Measurements from ENCODE around the gene MYO3B. TPM values are rescaled to one million over a fixed set of nuclear protein-coding genes. Genes with fewer than 3 reads are reported as not detected.

Gene MYO3B
- total RNA-seq, 2 donors from 2014 or later, result 0.09 to 0.74 TPM

- H3K27me3 ChIP-seq (replicated peaks; ENCODE audit: insufficient read depth), result no peaks in the 10 kb centered on the region
- 50% methylated on average over 7 of the region's 7 CpGs for WGBS
- H3K9me3 ChIP-seq, result no peaks in the 10 kb centered on the region
- no peaks in the 10 kb centered on the region for H3K4me1 ChIP-seq (replicated peaks)
- no peak for TF ChIP-seq POLR2AphosphoS5 (IDR thresholded peaks at IDR 0.05)
- no peaks in the 10 kb centered on the region for H3K36me3 ChIP-seq
- no peak for DNase-seq (ENCODE audit: low spot score)
- no peak overlapping the region for H3K4me3 ChIP-seq
- intact Hi-C loops (cut with DNase I), result no loop called here
- no peak overlapping the region for H3K27ac ChIP-seq
Observed at GRCh38 chr2:170142502-170142901, 35.4 kb upstream of the MYO3B start.

DNA sequence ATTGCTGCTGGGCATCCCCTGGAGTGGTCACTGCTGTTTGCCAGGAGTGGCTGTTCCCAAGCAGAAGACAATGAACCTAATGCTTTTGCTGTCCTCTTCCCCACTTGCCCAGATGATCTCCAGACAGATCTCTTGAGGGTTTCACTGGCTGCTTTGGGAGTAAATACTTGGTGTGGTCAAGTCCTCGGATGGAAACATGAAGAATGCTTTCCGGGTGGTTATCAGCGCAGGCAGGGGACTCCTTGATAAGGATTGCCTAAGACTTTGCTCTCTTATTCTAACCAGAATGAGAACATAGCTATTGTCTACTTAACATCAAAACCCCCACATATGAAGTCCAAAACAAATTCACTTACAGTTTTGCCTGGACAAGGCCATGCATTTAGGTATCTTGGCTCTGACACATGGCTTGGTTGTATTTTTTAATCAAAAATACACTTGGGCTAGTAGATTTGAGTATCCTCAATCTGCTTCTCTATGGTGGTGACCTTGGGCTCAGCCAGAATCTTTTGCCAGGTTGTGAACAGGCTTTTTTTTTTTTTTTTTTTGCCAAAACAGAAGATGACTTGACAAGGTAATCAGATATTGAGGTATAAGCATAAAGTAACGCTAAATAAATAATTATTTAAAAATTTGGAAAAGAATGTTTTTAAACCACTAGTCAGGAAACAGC, 34.8 kb upstream of the MYO3B start:
- Histone ChIP-seq H3K27ac (no peak overlapping the region), H3K4me3 (no peak overlapping the region), H3K4me1 (replicated peaks) (no peaks in the 10 kb centered on the region), H3K27me3 (replicated peaks; ENCODE audit: insufficient read depth) (no peaks in the 10 kb centered on the region), H3K9me3 (no peaks in the 10 kb centered on the region), H3K36me3 (no peaks in the 10 kb centered on the region)
- DNase-seq (ENCODE audit: low spot score), result no peak
- WGBS, result 91% methylated on average over 4 of the region's 4 CpGs
- intact Hi-C loops (cut with DNase I), result no loop called here
- TF ChIP-seq, protein P1, sequence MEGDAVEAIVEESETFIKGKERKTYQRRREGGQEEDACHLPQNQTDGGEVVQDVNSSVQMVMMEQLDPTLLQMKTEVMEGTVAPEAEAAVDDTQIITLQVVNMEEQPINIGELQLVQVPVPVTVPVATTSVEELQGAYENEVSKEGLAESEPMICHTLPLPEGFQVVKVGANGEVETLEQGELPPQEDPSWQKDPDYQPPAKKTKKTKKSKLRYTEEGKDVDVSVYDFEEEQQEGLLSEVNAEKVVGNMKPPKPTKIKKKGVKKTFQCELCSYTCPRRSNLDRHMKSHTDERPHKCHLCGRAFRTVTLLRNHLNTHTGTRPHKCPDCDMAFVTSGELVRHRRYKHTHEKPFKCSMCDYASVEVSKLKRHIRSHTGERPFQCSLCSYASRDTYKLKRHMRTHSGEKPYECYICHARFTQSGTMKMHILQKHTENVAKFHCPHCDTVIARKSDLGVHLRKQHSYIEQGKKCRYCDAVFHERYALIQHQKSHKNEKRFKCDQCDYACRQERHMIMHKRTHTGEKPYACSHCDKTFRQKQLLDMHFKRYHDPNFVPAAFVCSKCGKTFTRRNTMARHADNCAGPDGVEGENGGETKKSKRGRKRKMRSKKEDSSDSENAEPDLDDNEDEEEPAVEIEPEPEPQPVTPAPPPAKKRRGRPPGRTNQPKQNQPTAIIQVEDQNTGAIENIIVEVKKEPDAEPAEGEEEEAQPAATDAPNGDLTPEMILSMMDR (IDR thresholded peaks at IDR 0.05), result no peak
- TF ChIP-seq POLR2A (IDR thresholded peaks at IDR 0.05), result no peak
- no peak for TF ChIP-seq POLR2AphosphoS5 (IDR thresholded peaks at IDR 0.05)

DNA sequence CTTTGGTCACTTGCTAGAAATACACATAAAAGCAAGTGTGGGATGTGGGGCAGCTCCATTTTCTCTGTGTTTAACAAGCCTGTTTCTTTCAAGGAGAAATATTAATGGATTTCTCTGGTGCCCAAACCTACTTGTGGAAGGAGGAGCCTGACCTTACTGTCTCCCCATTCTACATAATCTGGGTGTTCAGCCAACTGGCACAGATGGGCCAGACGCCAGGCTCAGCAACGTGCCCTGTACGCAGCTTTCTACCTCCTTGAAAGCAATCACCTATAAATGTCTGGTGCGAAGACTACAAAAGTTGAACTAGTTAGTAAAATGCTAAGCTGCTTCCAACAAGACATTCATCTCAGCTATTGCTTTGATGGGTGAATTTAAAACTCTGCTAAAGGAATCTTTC, 33.2 kb upstream of the MYO3B start:
- intact Hi-C loops (cut with DNase I), result no loop called here
- 18% methylated on average over 4 of the region's 4 CpGs for WGBS
- TF ChIP-seq, protein P1 (IDR thresholded peaks at IDR 0.05), result no peak
- no peaks in the 10 kb centered on the region for H3K27me3 ChIP-seq (replicated peaks; ENCODE audit: insufficient read depth)
- no peaks in the 10 kb centered on the region for H3K9me3 ChIP-seq
- peak; percentile 36 for DNase-seq (ENCODE audit: low spot score)
- no peak overlapping the region for H3K27ac ChIP-seq
- H3K4me1 ChIP-seq (replicated peaks), result no peaks in the 10 kb centered on the region
- H3K4me3 ChIP-seq, result no peak overlapping the region
- H3K36me3 ChIP-seq, result no peaks in the 10 kb centered on the region

GRCh38 chr2:170145191-170145590, 32.8 kb upstream of the MYO3B start:
- intact Hi-C loops (cut with DNase I), result no loop called here
- Histone ChIP-seq H3K27me3 (replicated peaks; ENCODE audit: insufficient read depth) (no peaks in the 10 kb centered on the region), H3K27ac (no peak overlapping the region), H3K4me3 (no peak overlapping the region), H3K4me1 (replicated peaks) (no peaks in the 10 kb centered on the region), H3K9me3 (no peaks in the 10 kb centered on the region), H3K36me3 (no peaks in the 10 kb centered on the region)
- TF ChIP-seq POLR2AphosphoS5 (IDR thresholded peaks at IDR 0.05) (no peak), POLR2A (IDR thresholded peaks at IDR 0.05) (no peak)
- WGBS, result 39% methylated on average over 1 of the region's 1 CpG
- no peak for DNase-seq (ENCODE audit: low spot score)

GRCh38 chr2:170145675-170146432, 32.1 kb upstream of the MYO3B start:
- Histone ChIP-seq H3K4me1 (replicated peaks) (no peaks in the 10 kb centered on the region), H3K9me3 (no peaks in the 10 kb centered on the region), H3K4me3 (no peak overlapping the region), H3K27ac (no peak overlapping the region), H3K27me3 (replicated peaks; ENCODE audit: insufficient read depth) (no peaks in the 10 kb centered on the region), H3K36me3 (no peaks in the 10 kb centered on the region)
- no peak for DNase-seq (ENCODE audit: low spot score)
- WGBS, result 59% methylated on average over 7 of the region's 7 CpGs
- TF ChIP-seq POLR2AphosphoS5 (IDR thresholded peaks at IDR 0.05) (no peak), POLR2A (IDR thresholded peaks at IDR 0.05) (no peak)
- TF ChIP-seq, protein P1 (IDR thresholded peaks at IDR 0.05), result no peak
- intact Hi-C loops (cut with DNase I), result no loop called here

GRCh38 chr2:170146784-170147183, 31.2 kb upstream of the MYO3B start:
- WGBS, result 75% methylated on average over 4 of the region's 4 CpGs
- Histone ChIP-seq H3K36me3 (no peaks in the 10 kb centered on the region), H3K27me3 (replicated peaks; ENCODE audit: insufficient read depth) (no peaks in the 10 kb centered on the region), H3K4me3 (no peak overlapping the region), H3K9me3 (no peaks in the 10 kb centered on the region), H3K4me1 (replicated peaks) (no peaks in the 10 kb centered on the region), H3K27ac (no peak overlapping the region)
- TF ChIP-seq POLR2A (IDR thresholded peaks at IDR 0.05), result no peak
- intact Hi-C loops (cut with DNase I), result no loop called here
- DNase-seq (ENCODE audit: low spot score), result no peak

Measured in prostate gland (tissue), 2 donors.